K562 (cell line): ENCODE measurements around the gene LATS1. TPM values are rescaled to one million over a fixed set of nuclear protein-coding genes. Genes with fewer than 3 reads are reported as not detected.
A peak's percentile ranks its signal among the peaks of the same experiment; 100 is the strongest.

Source experiments
- ETS2 ChIP-seq: IDR thresholded peaks from 2 replicates; pipeline ENCODE4 v1.6.1; 2016; ENCODE audit warnings: borderline replicate concordance, missing genetic modification characterization, mild to moderate bottlenecking, moderate library complexity, missing compliant biosample characterization; ENCODE audit not compliant: poor library complexity, severe bottlenecking
- HCFC1 ChIP-seq: IDR thresholded peaks from 2 replicates; pipeline ENCODE4 v1.6.1; 2012; ENCODE audit warnings: low read depth, low read length, improper control_type of control experiment
- MCM7 ChIP-seq, 2 experiments: fragments of 450-650 bp; IDR thresholded peaks; 2 replicates each; pipeline ENCODE4 v1.6.1; 2016 to 2018
- RBM25 ChIP-seq: fragments of 200-400 bp; formaldehyde crosslinking; IDR thresholded peaks from 2 replicates; pipeline ENCODE4 v1.6.1; 2018; ENCODE audit warnings: low read length, low read depth, moderate library complexity; ENCODE audit not compliant: severe bottlenecking
- SIRT6 ChIP-seq: IDR thresholded peaks from one replicate; pipeline ENCODE4 v1.6.1; 2012; ENCODE audit warnings: low read depth, mild to moderate bottlenecking, control low read depth, inconsistent platforms, low read length, moderate library complexity
- ZFP1 ChIP-seq: fragments of 450-650 bp; formaldehyde crosslinking; IDR thresholded peaks from 2 replicates; pipeline ENCODE4 v1.4.0; 2020; ENCODE audit warnings: mild to moderate bottlenecking, mixed read lengths
- ZNF589 ChIP-seq: fragments of 200-800 bp; sonication (Bioruptor generic); IDR thresholded peaks from 2 replicates; pipeline ENCODE4 v1.6.1; 2016; ENCODE audit warnings: low read depth, missing genetic modification characterization, missing compliant biosample characterization
- polyA plus RNA-seq, 8 experiments: library from polyadenylated mRNA; depleted of rRNA in 4 of 8; stranded (reverse) in 5 of 8; unstranded in 3 of 8; fragments of >200 nt; fragmentation: Nextera tagmentation in 2 of 8; fragmentation: Illumina TruSeq in 1 of 8; extraction: Ambion mirVana in 2 of 8; extraction: Trizol in 1 of 8; gene quantifications; 2 replicates each; pipeline versions ENCODE4 v1.2.1 to v1.2.3, GENCODE V29; 2011 to 2014; ENCODE audit warnings: inconsistent platforms in 1 of 8, missing spikeins in 1 of 8
- total RNA-seq, 7 experiments: library from RNA; depleted of rRNA in 6 of 7; stranded (reverse); fragments of >200 nt in 6 of 7; fragmentation: Illumina TruSeq in 2 of 7; extraction: Trizol in 2 of 7; gene quantifications; 2 replicates each; pipeline versions ENCODE4 v1.2.1 to v1.2.3, GENCODE V29; 2011 to 2021; ENCODE audit warnings: low replicate concordance in 1 of 7
- TF ChIP-seq, protein P1 (sequence below): fragments of 250-450 bp; sonication (Bioruptor Pico); IDR thresholded peaks from 2 replicates; pipeline ENCODE4 v1.8.0; 2021; ENCODE audit warnings: moderate library complexity, mild to moderate bottlenecking, inconsistent platforms

LATS1 gene
- total and polyA plus RNA-seq, 9 of the 15 experiments (the other 6 are each of a cell fraction or from before 2014, with no cell fraction given), result 5.0 to 36.3 (median 18.4) TPM

DNA sequence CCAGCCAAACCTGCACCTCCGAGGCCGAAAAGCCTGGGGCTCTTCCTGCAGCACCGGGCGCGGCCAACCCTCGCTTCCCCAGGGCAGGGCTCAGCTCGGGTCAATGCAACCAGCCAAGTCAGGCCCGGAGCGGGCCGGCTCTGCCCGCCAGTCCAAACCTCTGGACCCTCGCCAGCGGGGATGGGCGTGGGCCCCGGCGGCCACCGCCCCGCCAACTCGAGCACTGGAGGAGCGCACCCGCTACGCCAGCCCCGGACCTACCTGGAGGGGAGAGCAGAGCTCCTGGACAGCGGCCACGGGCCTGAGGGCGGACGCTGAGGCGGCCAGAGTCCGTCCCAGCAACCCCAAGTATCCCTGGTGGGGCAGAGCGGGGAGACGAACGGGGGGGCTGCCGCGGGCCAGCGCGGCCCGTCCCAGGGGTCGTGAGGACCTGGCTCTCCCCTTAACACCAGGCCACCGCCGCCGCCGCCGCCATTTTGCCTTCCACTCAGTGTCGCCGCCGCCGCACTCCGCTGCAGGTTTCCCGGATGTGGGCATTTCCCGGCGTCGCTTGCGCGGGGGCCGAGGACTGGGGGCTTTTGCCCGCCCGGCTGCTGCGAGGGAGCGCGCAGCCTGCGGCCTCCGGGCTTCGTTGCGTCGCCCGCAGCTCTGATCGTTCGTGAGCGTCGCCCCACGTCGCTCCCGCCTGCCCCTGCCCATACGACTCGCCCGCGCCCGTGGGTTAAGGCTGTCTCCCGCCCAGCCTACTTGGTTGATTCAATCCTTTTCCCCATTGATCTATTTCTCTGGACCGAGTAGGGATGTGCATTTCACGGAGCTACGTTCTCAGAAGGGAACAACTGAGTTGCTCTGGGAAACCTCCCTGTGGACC lies at the start of gene LATS1 (continued):
- TF ChIP-seq RBM25 (no peak), SIRT6 (no peak), MCM7 (IDR thresholded peaks at IDR 0.05) (no peak), ETS2 (no peak), HCFC1 (peak; percentile 70), ZFP1 (CRISPR knock-in tag) (no peak; the same call in 1 of the 2 replicates), ZNF589 (CRISPR knock-in tag) (peak; percentile 75; the same call in 1 of the 2 replicates)
- TF ChIP-seq, protein P1, sequence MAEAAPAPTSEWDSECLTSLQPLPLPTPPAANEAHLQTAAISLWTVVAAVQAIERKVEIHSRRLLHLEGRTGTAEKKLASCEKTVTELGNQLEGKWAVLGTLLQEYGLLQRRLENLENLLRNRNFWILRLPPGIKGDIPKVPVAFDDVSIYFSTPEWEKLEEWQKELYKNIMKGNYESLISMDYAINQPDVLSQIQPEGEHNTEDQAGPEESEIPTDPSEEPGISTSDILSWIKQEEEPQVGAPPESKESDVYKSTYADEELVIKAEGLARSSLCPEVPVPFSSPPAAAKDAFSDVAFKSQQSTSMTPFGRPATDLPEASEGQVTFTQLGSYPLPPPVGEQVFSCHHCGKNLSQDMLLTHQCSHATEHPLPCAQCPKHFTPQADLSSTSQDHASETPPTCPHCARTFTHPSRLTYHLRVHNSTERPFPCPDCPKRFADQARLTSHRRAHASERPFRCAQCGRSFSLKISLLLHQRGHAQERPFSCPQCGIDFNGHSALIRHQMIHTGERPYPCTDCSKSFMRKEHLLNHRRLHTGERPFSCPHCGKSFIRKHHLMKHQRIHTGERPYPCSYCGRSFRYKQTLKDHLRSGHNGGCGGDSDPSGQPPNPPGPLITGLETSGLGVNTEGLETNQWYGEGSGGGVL, result no peak
